Measurements from ENCODE around the gene SLC1A3. TPM values are rescaled to one million over a fixed set of nuclear protein-coding genes. Genes with fewer than 3 reads are reported as not detected.

The SLC1A3 gene
- total RNA-seq, 1 donor from 2014 or later: 93.2 TPM

DNA sequence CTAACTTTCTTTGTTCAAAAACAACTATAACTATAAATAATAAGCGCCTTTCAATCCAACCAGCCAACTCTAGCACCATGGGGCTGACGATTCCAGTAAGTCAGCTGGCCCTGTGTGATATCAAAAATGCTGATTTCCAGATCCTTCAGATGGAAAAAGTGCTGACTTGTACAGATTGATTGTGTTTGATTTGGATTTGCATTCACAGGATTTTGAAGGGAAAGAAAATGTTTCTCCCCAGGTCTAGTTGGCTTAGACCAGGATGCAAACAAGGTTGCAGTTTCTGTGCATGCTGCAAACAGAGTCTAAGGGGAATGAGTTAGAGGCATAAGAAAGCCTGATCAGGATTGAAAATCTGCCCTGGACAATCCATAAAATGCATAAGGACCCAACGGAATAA, 68.9 kb downstream of the SLC1A3 start:
- DNase-seq (ENCODE audit: extremely low spot score, unreplicated experiment): no peak
- Mint-ChIP-seq H3K4me1 (ENCODE audit: unreplicated experiment) (peaks cover 19% of the 10 kb centered on the region), H3K36me3 (peaks cover 19% of the 10 kb centered on the region), H3K27me3 (no peaks in the 10 kb centered on the region), H3K9me3 (no peaks in the 10 kb centered on the region), H3K27ac (no peak overlapping the region), H3K4me3 (no peak overlapping the region)
- TF ChIP-seq, protein P1, sequence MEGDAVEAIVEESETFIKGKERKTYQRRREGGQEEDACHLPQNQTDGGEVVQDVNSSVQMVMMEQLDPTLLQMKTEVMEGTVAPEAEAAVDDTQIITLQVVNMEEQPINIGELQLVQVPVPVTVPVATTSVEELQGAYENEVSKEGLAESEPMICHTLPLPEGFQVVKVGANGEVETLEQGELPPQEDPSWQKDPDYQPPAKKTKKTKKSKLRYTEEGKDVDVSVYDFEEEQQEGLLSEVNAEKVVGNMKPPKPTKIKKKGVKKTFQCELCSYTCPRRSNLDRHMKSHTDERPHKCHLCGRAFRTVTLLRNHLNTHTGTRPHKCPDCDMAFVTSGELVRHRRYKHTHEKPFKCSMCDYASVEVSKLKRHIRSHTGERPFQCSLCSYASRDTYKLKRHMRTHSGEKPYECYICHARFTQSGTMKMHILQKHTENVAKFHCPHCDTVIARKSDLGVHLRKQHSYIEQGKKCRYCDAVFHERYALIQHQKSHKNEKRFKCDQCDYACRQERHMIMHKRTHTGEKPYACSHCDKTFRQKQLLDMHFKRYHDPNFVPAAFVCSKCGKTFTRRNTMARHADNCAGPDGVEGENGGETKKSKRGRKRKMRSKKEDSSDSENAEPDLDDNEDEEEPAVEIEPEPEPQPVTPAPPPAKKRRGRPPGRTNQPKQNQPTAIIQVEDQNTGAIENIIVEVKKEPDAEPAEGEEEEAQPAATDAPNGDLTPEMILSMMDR (conservative IDR thresholded peaks at IDR 0.05): no peak

DNA sequence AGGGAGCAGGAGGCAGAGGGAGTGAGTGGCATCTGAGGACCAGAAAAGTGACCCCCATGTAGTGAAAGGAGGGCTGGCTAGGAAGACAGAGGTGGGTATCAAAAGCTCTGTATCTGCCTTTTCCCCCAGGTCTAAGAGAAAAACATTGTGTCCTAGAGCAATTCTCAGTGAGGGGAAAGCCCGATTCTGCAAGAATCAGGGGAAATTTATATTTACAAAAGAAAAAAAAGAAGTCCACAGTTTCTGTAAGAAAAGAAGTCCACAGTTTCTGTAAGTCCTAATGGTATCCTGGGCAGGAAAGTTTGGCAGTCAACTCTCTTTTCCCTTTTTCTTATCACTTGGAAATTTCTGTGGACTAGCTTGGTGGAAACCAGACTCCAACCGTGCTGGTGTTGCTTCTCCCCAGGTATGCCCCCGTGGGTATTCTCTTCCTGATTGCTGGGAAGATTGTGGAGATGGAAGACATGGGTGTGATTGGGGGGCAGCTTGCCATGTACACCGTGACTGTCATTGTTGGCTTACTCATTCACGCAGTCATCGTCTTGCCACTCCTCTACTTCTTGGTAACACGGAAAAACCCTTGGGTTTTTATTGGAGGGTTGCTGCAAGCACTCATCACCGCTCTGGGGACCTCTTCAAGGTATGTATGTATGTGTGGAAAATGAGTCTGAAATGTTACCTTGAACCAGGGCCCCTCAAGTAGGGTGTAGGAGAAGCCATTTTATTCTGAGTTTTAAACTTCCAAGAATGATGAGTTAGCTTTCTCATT, 73.0 kb downstream of the SLC1A3 start:
- DNase-seq (ENCODE audit: extremely low spot score, unreplicated experiment): no peak
- TF ChIP-seq, protein P1 (conservative IDR thresholded peaks at IDR 0.05): no peak
- H3K9me3 Mint-ChIP-seq: no peaks in the 10 kb centered on the region
- H3K4me1 Mint-ChIP-seq (ENCODE audit: unreplicated experiment): peaks cover 32% of the 10 kb centered on the region
- no peak overlapping the region for H3K27ac Mint-ChIP-seq
- no peak overlapping the region for H3K4me3 Mint-ChIP-seq
- peaks cover 29% of the 10 kb centered on the region for H3K36me3 Mint-ChIP-seq
- H3K27me3 Mint-ChIP-seq: no peaks in the 10 kb centered on the region

DNA sequence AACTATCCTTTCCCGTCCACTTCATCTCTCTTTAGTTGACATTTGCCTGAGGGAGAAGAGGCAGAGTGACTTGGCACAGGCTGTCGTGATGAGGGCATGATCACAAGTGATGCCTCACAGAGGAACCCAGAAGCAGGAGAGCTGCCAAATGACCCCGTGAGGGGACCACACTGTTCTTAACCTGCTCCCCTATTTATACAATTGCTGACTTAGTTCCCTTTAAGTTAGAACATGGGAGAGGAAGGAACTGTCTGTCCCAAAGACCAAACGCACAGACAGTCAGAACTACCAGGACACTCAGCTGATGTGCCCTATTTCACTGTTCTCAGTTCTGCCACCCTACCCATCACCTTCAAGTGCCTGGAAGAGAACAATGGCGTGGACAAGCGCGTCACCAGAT, 73.7 kb downstream of the SLC1A3 start:
- H3K4me3 Mint-ChIP-seq: no peak overlapping the region
- peaks cover 36% of the 10 kb centered on the region for H3K4me1 Mint-ChIP-seq (ENCODE audit: unreplicated experiment)
- H3K9me3 Mint-ChIP-seq: no peaks in the 10 kb centered on the region

DNA sequence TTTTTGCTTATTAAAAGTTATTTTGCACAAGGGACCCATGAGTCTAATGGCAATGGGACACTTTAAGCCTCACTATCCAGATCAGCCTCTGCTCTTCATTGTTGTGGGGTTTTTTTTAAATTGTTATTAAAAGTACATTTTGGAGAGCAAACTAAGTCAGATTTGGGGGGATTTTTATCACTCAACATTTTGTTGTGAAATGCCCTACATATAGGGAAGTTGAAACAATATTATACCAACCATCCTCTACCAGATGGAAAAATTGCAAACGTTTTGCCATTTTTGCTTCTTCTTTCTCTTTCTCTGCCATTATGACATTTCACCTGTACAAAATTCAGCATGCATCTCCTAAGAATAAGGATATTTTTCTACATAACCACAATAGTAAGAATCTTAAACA, 75.3 kb downstream of the SLC1A3 start:
- Mint-ChIP-seq H3K27ac (no peak overlapping the region), H3K9me3 (no peaks in the 10 kb centered on the region), H3K27me3 (peaks cover 5% of the 10 kb centered on the region), H3K4me1 (ENCODE audit: unreplicated experiment) (peaks cover 36% of the 10 kb centered on the region), H3K36me3 (peaks cover 24% of the 10 kb centered on the region), H3K4me3 (no peak overlapping the region)
- no peak for DNase-seq (ENCODE audit: extremely low spot score, unreplicated experiment)
- TF ChIP-seq, protein P1 (conservative IDR thresholded peaks at IDR 0.05): no peak

More for the DNA sequence above, 73.7 kb downstream of the SLC1A3 start:
- Mint-ChIP-seq H3K27me3 (no peaks in the 10 kb centered on the region), H3K27ac (no peak overlapping the region), H3K36me3 (peaks cover 29% of the 10 kb centered on the region)
- DNase-seq (ENCODE audit: extremely low spot score, unreplicated experiment): no peak
- TF ChIP-seq, protein P1 (conservative IDR thresholded peaks at IDR 0.05): no peak

DNA sequence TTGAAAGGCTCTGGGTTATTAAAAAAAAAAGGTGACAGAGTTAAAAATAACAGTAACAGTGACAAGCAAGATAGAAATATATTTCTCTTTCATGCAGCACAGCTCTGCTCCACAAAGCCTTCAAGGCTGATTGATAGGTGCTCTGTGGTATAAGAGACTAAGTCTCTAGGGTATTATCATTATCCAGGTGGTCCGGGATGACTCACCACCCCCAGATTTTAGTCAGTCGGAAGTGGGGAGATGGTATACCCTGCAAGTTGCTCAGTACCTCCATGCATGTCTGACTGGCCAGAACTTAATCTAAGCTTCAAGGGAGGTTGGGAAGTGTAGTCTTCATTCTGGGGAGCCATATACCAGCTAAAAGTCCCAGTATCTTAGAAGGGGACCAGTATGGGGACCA, 76.1 kb downstream of the SLC1A3 start:
- no peak for DNase-seq (ENCODE audit: extremely low spot score, unreplicated experiment)
- peaks cover 24% of the 10 kb centered on the region for H3K36me3 Mint-ChIP-seq
- H3K9me3 Mint-ChIP-seq: no peaks in the 10 kb centered on the region
- peaks cover 5% of the 10 kb centered on the region for H3K27me3 Mint-ChIP-seq
- no peak overlapping the region for H3K4me3 Mint-ChIP-seq
- H3K4me1 Mint-ChIP-seq (ENCODE audit: unreplicated experiment): peaks cover 33% of the 10 kb centered on the region
- H3K27ac Mint-ChIP-seq: no peak overlapping the region
- TF ChIP-seq, protein P1 (conservative IDR thresholded peaks at IDR 0.05): no peak
